GM12878 (cell line): ENCODE data around the gene ACADL. TPM values are rescaled to one million over a fixed set of nuclear protein-coding genes. Genes with fewer than 3 reads are reported as not detected.

Experiments used
- ATAC-seq: fragments of 200-7000 bp; cut with Tn5 transposase; 3 replicates; pipeline ENCODE4 v1.9.1; 2020; ENCODE audit warnings: mild to moderate bottlenecking, moderate library complexity
- BruUV-seq: library from RNA; stranded (reverse); fragments of 400-500 nt; replicated peaks from 2 replicates; lab custom pipeline; 2021; lab: Mats Ljungman, UMichigan
- CTCF ChIA-PET: fragments of 300-600 bp; sonication (Branson Sonifier 250); formaldehyde crosslinking; extraction: SDS; loops from one replicate; lab custom pipeline; 2021; ENCODE audit warnings: inconsistent platforms; lab: Yijun Ruan, JAX
- POLR2A ChIA-PET: fragments of 350-600 bp; formaldehyde crosslinking; extraction: SDS; loops from one replicate; lab custom pipeline; 2021; ENCODE audit warnings: inconsistent platforms; lab: Charles Lee
- RAD21 ChIA-PET: fragments of 300-600 bp; sonication (Branson Sonifier 250); formaldehyde crosslinking; loops from one replicate; lab custom pipeline; 2023; ENCODE audit warnings: antibody characterized with exemption; ENCODE audit not compliant: unreplicated experiment; lab: Charles Lee
- SMC1A ChIA-PET: fragments of 300-600 bp; sonication (Branson Sonifier 250); formaldehyde crosslinking; loops from one replicate; lab custom pipeline; 2023; ENCODE audit not compliant: unreplicated experiment, uncharacterized antibody; lab: Charles Lee
- DNase-seq: peaks from one replicate; pipeline ENCODE4 v3.0.0-alpha.2; 2011; ENCODE audit warnings: low read depth, low spot score
- FAIRE-seq: peaks from 3 replicates; lab custom pipeline; 2011; peaks lifted over from hg19 to GRCh38; lab: Jason Lieb, UNC
- H2AFZ ChIP-seq: 2 replicates; pipeline ENCODE4 v1.6.0; 2011; ENCODE audit warnings: low read depth, low read length, control low read depth; ENCODE audit not compliant: control insufficient read depth
- H3K27ac ChIP-seq: 2 replicates; pipeline ENCODE4 v1.5.1; 2011; ENCODE audit warnings: control low read depth; ENCODE audit not compliant: control insufficient read depth, insufficient read depth
- H3K27me3 ChIP-seq, 2 experiments: replicated peaks in 1 of 2; 2 replicates each; pipeline versions ENCODE4 v1.6.0 to v1.6.1; 2011; ENCODE audit warnings: low read length in 1 of 2; ENCODE audit not compliant: control insufficient read depth in 2 of 2, insufficient read depth in 2 of 2
- H3K36me3 ChIP-seq, 2 experiments: 2 replicates each; pipeline ENCODE4 v1.5.1; 2011; ENCODE audit warnings: low read length in 1 of 2; ENCODE audit not compliant: control insufficient read depth in 2 of 2, insufficient read depth in 2 of 2
- H3K4me1 ChIP-seq: 2 replicates; pipeline ENCODE4 v1.6.1; 2011; ENCODE audit warnings: mild to moderate bottlenecking, low read length, moderate library complexity, mixed read lengths; ENCODE audit not compliant: control insufficient read depth, insufficient read depth
- H3K4me2 ChIP-seq: 2 replicates; pipeline ENCODE4 v1.6.0; 2011; ENCODE audit warnings: control low read depth; ENCODE audit not compliant: control insufficient read depth, insufficient read depth
- H3K4me3 ChIP-seq: fragments of 200-600 bp; sonication (generic); 2 replicates; pipeline ENCODE4 v1.5.1; 2016
- H3K79me2 ChIP-seq: 2 replicates; pipeline ENCODE4 v1.6.0; 2011; ENCODE audit warnings: low read length; ENCODE audit not compliant: control insufficient read depth, insufficient read depth
- H3K9ac ChIP-seq: 2 replicates; pipeline ENCODE4 v1.8.0; 2011; ENCODE audit warnings: low read length, control low read depth, mixed read lengths; ENCODE audit not compliant: control insufficient read depth, insufficient read depth
- H3K9me3 ChIP-seq: replicated peaks from 3 replicates; pipeline ENCODE4 v1.5.1; 2011; ENCODE audit warnings: mild to moderate bottlenecking, low read length; ENCODE audit not compliant: control insufficient read depth, insufficient read depth
- H4K20me1 ChIP-seq: 2 replicates; pipeline ENCODE4 v1.6.0; 2011; ENCODE audit not compliant: control insufficient read depth, insufficient read depth
- ASH2L ChIP-seq: fragments of 300-600, 200-600 bp; sonication (generic); IDR thresholded peaks from 2 replicates; pipeline ENCODE4 v1.6.1; 2017; ENCODE audit warnings: low read depth, mild to moderate bottlenecking, borderline replicate concordance
- EED ChIP-seq: sonication (generic); IDR thresholded peaks from 2 replicates; pipeline ENCODE4 v1.6.1; 2016; ENCODE audit warnings: antibody characterized with exemption, low read depth
- EP300 ChIP-seq, 2 experiments: fragments of 150-350 bp in 1 of 2; IDR thresholded peaks; 2 replicates each; pipeline ENCODE4 v1.6.1; 2011 to 2012; ENCODE audit warnings: low read depth in 2 of 2, low read length in 2 of 2, borderline replicate concordance in 1 of 2, improper control_type of control experiment in 1 of 2, inconsistent platforms in 1 of 2; ENCODE audit not compliant: control insufficient read depth in 1 of 2
- GABPA ChIP-seq: IDR thresholded peaks from 2 replicates; pipeline ENCODE4 v1.6.1; 2014; ENCODE audit warnings: antibody characterized with exemption, low read depth, mild to moderate bottlenecking, inconsistent platforms
- IKZF2 ChIP-seq, 2 experiments: fragments of 450-650 bp; IDR thresholded peaks; 2 replicates each; pipeline ENCODE4 v1.6.1; 2017; ENCODE audit warnings: mild to moderate bottlenecking in 2 of 2, moderate library complexity in 2 of 2
- JUNB ChIP-seq: IDR thresholded peaks from 2 replicates; pipeline ENCODE4 v1.6.1; 2016; ENCODE audit warnings: antibody characterized with exemption, mild to moderate bottlenecking
- JUND ChIP-seq: IDR thresholded peaks from 2 replicates; pipeline ENCODE4 v1.6.1; 2012; ENCODE audit warnings: low read depth, mild to moderate bottlenecking, low read length, improper control_type of control experiment, moderate library complexity
- MEF2B ChIP-seq: fragments of 450-650 bp; IDR thresholded peaks from 2 replicates; pipeline ENCODE4 v1.6.1; 2018; ENCODE audit warnings: mild to moderate bottlenecking, moderate library complexity; ENCODE audit not compliant: partially characterized antibody, poor library complexity, severe bottlenecking
- MTA2 ChIP-seq: fragments of 450-650 bp; IDR thresholded peaks from 2 replicates; pipeline ENCODE4 v1.6.1; 2016; ENCODE audit warnings: low read depth, mild to moderate bottlenecking, moderate library complexity
- RELA ChIP-seq: fragments of 450-650 bp; IDR thresholded peaks from 2 replicates; pipeline ENCODE4 v1.8.0; 2014; ENCODE audit warnings: borderline replicate concordance; ENCODE audit not compliant: partially characterized antibody
- SMAD5 ChIP-seq: IDR thresholded peaks from 2 replicates; pipeline ENCODE4 v1.6.1; 2016; ENCODE audit warnings: antibody characterized with exemption, low read depth
- ZBED1 ChIP-seq: IDR thresholded peaks from 2 replicates; pipeline ENCODE4 v1.6.1; 2016; ENCODE audit warnings: borderline replicate concordance
- whole genome bisulfite sequencing: methylation state at CpG from one replicate; pipeline ENCODE4 v1.1.6; 2016; ENCODE audit warnings: low lambda C conversion rate; ENCODE audit not compliant: insufficient replicate concordance, insufficient coverage; ENCODE audit errors: missing lambda C conversion rate; 5-methylcytosine and 5-hydroxymethylcytosine counted together
- in situ Hi-C: fragments of 300-500 bp; cut with MboI; formaldehyde crosslinking; loops from 9 replicates; pipeline ENCODE4 v1.14.3; 2018; ENCODE audit warnings: mixed read lengths
- intact Hi-C: fragments of 100-400 bp; cut with micrococcal nuclease; formaldehyde crosslinking; loops from one replicate; pipeline ENCODE4 v1.14.2; 2022; ENCODE audit not compliant: unreplicated experiment
- polyA plus RNA-seq, 11 experiments: library from polyadenylated mRNA; depleted of rRNA in 4 of 11; unstranded in 6 of 11; stranded (reverse) in 5 of 11; fragments of >200 nt; fragmentation: Nextera tagmentation in 4 of 11; fragmentation: Illumina TruSeq in 1 of 11; extraction: Ambion mirVana in 4 of 11; extraction: Trizol in 1 of 11; gene quantifications; 1 replicate in 1 of 11; 2 replicates in 10 of 11; pipeline versions ENCODE4 v1.2.1 to v1.2.3, GENCODE V29; 2011 to 2016; ENCODE audit warnings: inconsistent platforms in 2 of 11, missing spikeins in 2 of 11, low read depth in 1 of 11
- total RNA-seq, 4 experiments: library from RNA; depleted of rRNA in 3 of 4; stranded (reverse); fragments of >200 nt in 3 of 4; fragmentation: Illumina TruSeq in 1 of 4; extraction: Trizol in 1 of 4; gene quantifications; 2 replicates each; pipeline versions ENCODE4 v1.2.1 to v1.2.3, GENCODE V29; 2013 to 2021

ACADL gene
- total and polyA plus RNA-seq, 10 of the 15 experiments (the other 5 are each of a cell fraction or from before 2014, with no cell fraction given) = not detected

GRCh38 chr2:210170196-210170445 is 55.1 kb downstream of the ACADL start:
- 0% methylated on average over 6 of the region's 6 CpGs for WGBS
- TF ChIP-seq RELA (no peak), SMAD5 (0 out of 2 replicates have a peak, but pooled peaks have one; percentile 38), EED (peak; percentile 49), JUNB (no peak), GABPA (0 out of 2 replicates have a peak, but pooled peaks have one; percentile 10), ZBED1 (0 out of 2 replicates have a peak, but pooled peaks have one; percentile 29), MEF2B (peak; percentile 8), IKZF2 (IDR thresholded peaks at IDR 0.05) (peak; percentile 53 to 62; a peak in 2 of 4 replicates), JUND (no peak), MTA2 (peak; percentile 27; the same call in 1 of the 2 replicates), EP300 (IDR thresholded peaks at IDR 0.05; ENCODE audit: borderline replicate concordance in 1 of 2, control insufficient read depth in 1 of 2, low read depth in 2 of 2, low read length in 2 of 2) (0 out of 4 replicates have a peak, but pooled peaks of 1 of the 2 experiments have one; percentile 10), ASH2L (0 out of 2 replicates have a peak, but pooled peaks have one; percentile 55)
- RAD21 ChIA-PET = no interaction called here
- DNase-seq (no peak), ATAC-seq (no peak), FAIRE-seq (no peak)
- H3K4me1 ChIP-seq = no peaks in the 10 kb centered on the region
- peak overlapping the region; percentile 96 for H3K4me3 ChIP-seq
- no peaks in the 10 kb centered on the region for H3K36me3 ChIP-seq
- H3K9me3 ChIP-seq = no peaks in the 10 kb centered on the region
- intact Hi-C loops = loop anchor here (2.0 kb wide), 1 partner anchor 167 kb away; the partner anchor contains the start of gene RPE
- CTCF ChIA-PET = no interaction called here
- BruUV-seq = no TSS peak
- H3K27ac ChIP-seq = peak overlapping the region; percentile 89
- peak overlapping the region; percentile 87 for H3K9ac ChIP-seq
- POLR2A ChIA-PET = interaction anchor here (1.0 kb wide), 1 partner anchor 26 kb away, joined by 4 read pairs; no protein-coding TSS in a partner anchor
- H3K79me2 ChIP-seq = peaks cover 9% of the 10 kb centered on the region
- peak overlapping the region; percentile 97 for H2AFZ ChIP-seq
- SMC1A ChIA-PET = interaction anchor here (1.3 kb wide), 1 partner anchor 166 kb away, joined by 3 read pairs; no protein-coding TSS in a partner anchor
- H3K4me2 ChIP-seq = peak overlapping the region; percentile 52
- in situ Hi-C loops = no loop called here
- H3K27me3 ChIP-seq = no peaks in the 10 kb centered on the region
- no peaks in the 10 kb centered on the region for H4K20me1 ChIP-seq
